ENCODE results near the gene TTC39B.

GRCh38 chr9:15249981-15250380 lies 57.0 kb downstream of the TTC39B start:
- TF ChIP-seq CTCF (conservative IDR thresholded peaks at IDR 0.05 in 1 of 2, IDR thresholded peaks at IDR 0.05 in 1 of 2; ENCODE audit: extremely low read depth in 1 of 2, insufficient read depth in 1 of 2, low read depth in 1 of 2, low read length in 2 of 2) (no peak), EZH2 (IDR thresholded peaks at IDR 0.05; ENCODE audit: borderline replicate concordance, low read length) (no peak)

Data from mammary epithelial cell (primary cell).